NCI-H2171 (cell line): ENCODE measurements around the gene PCID2.

ENCODE experiments used
- DNase-seq: peaks from one replicate; lab custom pipeline; 2025; lab: John Stamatoyannopoulos, UW

PCID2 gene

GRCh38 chr13:113148940-113149503 lies 59.4 kb downstream of the PCID2 start:
- no peak for DNase-seq

DNA sequence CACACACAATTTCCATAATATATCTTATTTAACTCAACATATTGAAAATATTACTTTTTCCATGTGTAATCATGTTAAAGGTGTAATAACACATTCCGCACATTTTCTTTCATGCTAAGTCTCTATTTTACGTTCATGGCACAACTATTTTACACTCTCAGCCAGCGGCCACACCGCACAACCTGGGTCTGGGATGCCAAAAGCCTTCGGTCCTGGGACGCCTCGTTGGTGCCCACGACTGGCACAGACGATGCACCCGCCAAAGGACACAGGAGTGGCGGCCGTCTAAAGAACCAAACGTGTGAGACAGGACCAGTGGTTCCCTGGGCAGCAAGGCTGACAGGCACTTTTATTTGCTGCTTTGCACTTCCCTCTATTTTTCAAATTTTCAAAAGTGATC lies 60.1 kb downstream of the PCID2 start:
- DNase-seq, result no peak

GRCh38 chr13:113147206-113147605 lies 61.3 kb downstream of the PCID2 start:
- no peak for DNase-seq

GRCh38 chr13:113146750-113147149 lies 61.7 kb downstream of the PCID2 start:
- DNase-seq, result no peak

DNA sequence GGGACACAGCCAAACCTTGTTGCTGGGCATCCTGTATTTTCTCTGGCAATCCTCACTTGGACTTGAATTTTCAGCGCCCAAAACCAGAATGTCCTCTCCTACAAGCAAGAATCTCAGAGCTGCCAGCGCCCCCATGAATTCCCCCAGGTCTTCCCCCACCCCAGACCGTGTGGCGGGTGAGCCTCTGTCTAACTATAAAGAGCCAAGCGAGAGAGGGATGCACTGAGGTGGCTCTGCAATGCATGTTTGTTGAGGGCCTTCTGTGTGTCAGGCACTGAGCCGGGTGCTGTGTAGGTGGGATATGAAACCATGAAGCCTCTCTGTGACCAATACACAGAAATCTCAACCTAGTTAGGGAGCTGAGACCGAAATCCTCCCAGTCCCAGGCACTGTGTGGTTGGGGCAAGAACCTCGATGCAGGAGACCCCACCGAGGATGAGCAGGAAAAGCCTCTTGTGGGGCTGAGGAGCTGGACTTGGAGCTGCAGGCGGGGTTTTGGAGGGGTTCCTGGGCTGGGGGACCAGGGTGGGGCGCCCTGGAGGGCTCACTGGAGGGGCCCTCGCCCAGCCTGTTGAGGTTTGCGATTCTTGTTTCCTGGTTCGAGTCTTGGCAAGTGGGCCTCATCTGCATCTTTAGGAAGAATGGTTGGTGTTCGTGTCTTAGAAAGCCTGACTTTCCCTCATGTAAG lies 62.4 kb downstream of the PCID2 start:
- DNase-seq, result no peak

DNA sequence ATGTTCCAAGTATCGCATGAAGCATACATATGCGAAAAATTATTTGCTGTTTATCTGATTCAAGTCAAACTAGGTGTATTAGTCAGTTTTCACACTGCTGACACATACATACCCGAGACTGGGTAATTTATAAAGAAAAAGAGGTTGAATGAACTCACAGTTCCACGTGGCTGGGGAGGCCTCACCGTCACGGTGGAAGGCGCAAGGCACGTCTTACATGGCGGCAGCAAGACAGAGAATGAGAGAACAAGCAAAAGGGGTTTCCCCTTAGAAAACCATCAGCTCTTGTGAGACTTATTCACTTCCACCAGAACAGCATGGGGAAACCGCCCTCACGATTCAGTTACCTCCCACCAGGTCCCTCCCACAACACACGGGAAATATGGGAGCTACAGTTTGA lies 63.0 kb downstream of the PCID2 start:
- no peak for DNase-seq

- DNase-seq, result no peak
Measured at GRCh38 chr13:113144255-113144629, 64.2 kb downstream of the PCID2 start.

DNA sequence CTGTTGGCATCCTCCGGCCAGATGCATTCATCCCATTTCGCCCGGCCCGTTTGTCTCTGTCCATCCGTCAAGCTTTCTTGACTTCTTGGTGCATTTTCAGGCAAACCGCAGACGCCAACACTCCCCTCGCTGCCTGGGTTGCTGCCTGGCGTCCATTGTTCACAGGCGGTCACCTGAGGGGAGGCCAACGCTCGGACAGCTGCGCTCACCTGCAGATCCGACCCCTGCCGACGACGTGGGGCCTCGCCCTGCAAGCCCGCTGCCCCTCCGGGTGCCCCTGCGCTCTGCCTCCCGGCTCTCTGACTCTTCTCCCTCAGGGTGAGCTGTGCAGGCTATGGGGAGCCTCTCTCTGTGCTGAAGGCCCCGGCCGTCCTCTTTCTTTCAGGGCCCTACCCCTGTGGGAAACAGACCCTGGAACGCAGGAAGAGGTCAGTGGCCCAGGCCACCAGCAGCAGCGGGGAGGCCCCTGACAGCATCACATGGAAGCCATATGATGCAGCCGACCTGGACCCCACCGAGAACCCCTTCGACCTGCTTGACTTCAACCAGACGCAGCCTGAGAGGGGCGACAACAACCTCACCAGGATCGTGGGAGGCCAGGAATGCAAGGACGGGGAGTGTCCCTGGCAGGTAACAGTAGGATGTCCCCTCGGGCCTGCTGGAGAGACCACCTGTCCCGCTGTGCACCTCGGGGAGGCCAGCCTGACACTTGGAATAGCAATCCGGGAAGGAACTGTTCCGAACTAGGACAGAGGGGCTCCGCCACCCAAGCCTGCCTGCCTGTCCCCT lies 64.8 kb downstream of the PCID2 start:
- no peak for DNase-seq

- DNase-seq, result no peak
Measured at GRCh38 chr13:113142876-113143275, 65.6 kb downstream of the PCID2 start.

- no peak for DNase-seq
Measured at GRCh38 chr13:113141601-113141970, 66.9 kb downstream of the PCID2 start.

GRCh38 chr13:113140677-113141600 lies 67.5 kb downstream of the PCID2 start:
- no peak for DNase-seq

DNA sequence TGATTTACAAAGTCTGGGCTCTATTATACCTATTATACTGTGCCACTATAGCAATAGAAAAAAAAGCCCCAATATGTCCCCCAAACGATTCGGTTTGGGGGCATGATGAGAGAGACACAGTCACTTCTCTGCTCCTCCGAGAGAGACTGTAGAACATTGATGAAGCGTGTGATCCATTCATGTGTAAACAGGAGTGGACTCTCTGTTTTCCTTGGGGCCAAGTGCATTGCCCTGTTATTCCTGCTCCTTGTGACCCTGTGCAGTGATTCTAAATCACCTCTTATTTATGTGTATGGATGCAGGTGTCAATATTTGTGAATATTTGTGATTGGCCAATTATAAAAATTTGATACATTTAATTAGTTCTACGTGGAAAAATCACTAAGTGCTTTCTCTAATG lies 68.9 kb downstream of the PCID2 start:
- DNase-seq, result no peak

DNA sequence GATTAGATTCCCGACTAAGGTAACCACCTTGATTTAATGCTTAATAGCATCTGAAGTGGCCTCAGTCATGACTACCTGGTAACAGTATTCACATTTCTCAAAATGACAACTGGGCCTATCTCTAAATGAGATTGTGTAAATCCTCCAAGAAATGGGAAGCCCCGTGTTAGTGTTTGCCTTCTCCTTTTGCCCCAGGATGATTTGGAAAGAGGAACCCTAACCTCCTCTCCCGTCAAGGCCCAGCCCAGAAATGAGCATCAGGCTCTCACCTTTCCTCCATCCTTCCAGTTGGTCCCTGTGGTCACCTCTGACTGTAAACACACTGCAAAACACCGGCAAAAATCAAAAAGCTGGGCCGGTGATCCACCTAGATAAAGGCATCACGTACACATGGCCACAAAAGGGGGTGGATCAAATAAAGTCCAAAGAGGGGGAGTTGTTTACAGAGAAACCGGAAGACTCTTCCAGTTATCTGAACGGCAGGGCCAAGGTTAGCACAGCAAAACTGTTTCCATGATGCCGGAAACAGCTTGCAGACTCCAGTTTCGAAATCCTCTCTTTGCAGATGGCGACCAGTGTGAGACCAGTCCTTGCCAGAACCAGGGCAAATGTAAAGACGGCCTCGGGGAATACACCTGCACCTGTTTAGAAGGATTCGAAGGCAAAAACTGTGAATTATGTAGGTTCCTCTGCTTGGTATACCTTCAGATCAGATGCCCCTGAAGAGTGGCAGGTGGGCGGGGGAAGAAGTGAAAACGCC lies 69.5 kb downstream of the PCID2 start:
- no peak for DNase-seq

- DNase-seq, result no peak
Measured at GRCh38 chr13:113137691-113138298, 70.7 kb downstream of the PCID2 start.

DNA sequence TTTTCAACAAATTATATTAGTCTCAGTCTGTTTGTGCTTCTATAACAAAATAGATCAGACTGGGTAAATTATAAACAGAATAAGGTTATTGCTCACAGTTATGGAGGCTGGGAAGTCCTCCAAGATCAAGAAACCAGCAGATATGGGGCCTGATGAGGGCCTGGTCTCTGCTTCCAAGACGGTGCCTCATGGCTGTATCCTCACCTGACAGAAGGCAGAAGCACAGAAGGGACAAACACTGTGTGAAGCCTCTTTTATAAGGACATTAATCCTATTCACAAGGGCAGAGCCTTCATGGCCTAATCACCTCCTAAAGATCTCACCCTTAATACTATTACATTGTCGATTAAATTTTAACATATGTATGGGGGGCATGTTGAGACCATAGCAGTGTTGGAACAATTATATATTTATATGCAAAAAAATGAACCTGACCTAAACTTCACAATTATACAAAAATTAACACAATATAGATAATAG lies 73.1 kb downstream of the PCID2 start:
- no peak for DNase-seq

DNA sequence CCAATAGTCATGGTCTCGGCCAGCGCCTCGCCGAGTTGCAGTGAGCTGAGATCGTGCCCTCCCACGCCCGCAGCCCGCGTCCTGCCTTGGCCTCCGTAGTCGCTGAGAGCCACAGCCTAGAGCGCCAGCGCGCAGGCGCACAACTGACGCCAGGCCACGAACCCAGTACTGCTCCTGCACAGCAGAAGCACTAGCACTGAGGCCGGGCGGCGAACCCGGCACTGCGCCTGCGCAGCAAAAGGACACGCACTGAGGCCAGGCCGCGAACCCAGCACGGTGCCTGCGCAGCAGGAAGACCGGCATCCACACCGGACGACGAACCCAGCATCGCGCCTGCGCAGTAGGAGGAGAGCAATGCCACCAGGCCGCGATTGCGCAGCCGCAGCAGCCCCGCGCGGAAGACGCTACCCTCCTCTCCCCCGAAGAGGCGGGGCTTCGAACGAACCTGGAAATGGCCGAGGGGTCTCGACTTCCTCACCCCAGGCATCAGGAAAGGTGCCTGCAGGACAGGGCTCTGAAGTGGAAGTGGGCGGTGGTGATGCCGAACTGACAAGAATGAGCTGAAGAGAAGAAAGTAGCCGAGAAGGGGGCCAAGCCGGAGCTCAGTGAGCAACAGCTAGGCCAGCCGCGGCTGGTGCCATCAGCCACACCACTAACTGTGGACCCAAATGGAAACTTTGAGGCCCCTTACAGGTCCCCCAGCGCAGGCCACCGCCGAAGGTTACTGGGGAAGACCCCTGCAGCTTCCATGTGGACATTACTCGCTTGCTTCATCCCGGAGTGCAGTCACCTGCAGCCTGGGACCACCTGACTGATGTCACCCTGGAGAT lies 78.3 kb downstream of the PCID2 start:
- DNase-seq, result no peak

DNA sequence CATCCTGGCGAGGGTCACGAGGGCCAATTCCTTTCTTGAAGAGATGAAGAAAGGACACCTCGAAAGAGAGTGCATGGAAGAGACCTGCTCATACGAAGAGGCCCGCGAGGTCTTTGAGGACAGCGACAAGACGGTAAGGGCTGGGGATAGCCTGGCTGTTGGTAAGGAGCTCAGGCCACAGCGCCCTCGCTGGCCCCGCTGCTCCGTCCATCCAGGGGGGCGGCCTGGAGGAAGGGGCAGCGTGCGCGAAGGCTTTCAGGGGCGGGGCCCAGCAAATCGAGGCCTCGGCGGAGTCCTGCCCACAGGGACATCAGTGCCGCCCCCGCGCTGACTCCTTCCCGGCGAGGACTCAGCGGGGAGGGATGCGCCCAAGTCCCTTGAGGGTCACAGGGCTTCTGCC lies 79.0 kb downstream of the PCID2 start:
- DNase-seq, result no peak
